Smooth muscle cell (in vitro differentiated cells): ENCODE data around the gene SLC8A1. TPM values are rescaled to one million over a fixed set of nuclear protein-coding genes. Genes with fewer than 3 reads are reported as not detected.

ENCODE experiments used
- DNase-seq: peaks from one replicate; lab custom pipeline; 2025; ENCODE audit not compliant: unreplicated experiment; lab: John Stamatoyannopoulos, UW
- H2AFZ ChIP-seq: fragments of 200-600 bp; sonication (generic); 2 replicates; pipeline ENCODE4 v1.6.0; 2016; ENCODE audit warnings: antibody characterized with exemption, low read depth, mild to moderate bottlenecking
- H3F3A ChIP-seq: fragments of 200-600 bp; sonication (generic); 2 replicates; pipeline ENCODE4 v1.6.0; 2017; ENCODE audit warnings: antibody characterized with exemption, low read depth
- H3K27ac ChIP-seq: fragments of 200-600 bp; sonication (generic); 2 replicates; pipeline ENCODE4 v1.5.1; 2016; ENCODE audit warnings: low read depth, mild to moderate bottlenecking
- H3K27me3 ChIP-seq: fragments of 200-600 bp; sonication (generic); 2 replicates; pipeline ENCODE4 v1.6.1; 2016; ENCODE audit warnings: low read depth, mild to moderate bottlenecking
- H3K36me3 ChIP-seq: fragments of 200-600 bp; sonication (generic); 2 replicates; pipeline ENCODE4 v1.5.1; 2016; ENCODE audit warnings: low read depth
- H3K4me1 ChIP-seq: fragments of 200-600 bp; sonication (generic); 2 replicates; pipeline ENCODE4 v1.5.1; 2016; ENCODE audit warnings: low read depth
- H3K4me2 ChIP-seq: fragments of 200-600 bp; sonication (generic); 2 replicates; pipeline ENCODE4 v1.6.0; 2016; ENCODE audit warnings: mild to moderate bottlenecking
- H3K4me3 ChIP-seq: fragments of 200-600 bp; sonication (generic); 2 replicates; pipeline ENCODE4 v1.5.1; 2016; ENCODE audit warnings: mild to moderate bottlenecking
- H3K79me2 ChIP-seq: fragments of 200-600 bp; sonication (generic); 2 replicates; pipeline ENCODE4 v1.6.0; 2016; ENCODE audit warnings: low read depth, mild to moderate bottlenecking
- H3K9ac ChIP-seq: fragments of 200-600 bp; sonication (generic); 2 replicates; pipeline ENCODE4 v1.6.0; 2016; ENCODE audit warnings: low read depth
- H3K9me3 ChIP-seq: fragments of 200-600 bp; sonication (generic); replicated peaks from 2 replicates; pipeline ENCODE4 v1.5.1; 2016; ENCODE audit warnings: low read depth
- H4K20me1 ChIP-seq: fragments of 200-600 bp; sonication (generic); 2 replicates; pipeline ENCODE4 v1.6.0; 2016; ENCODE audit warnings: low read depth
- WGBS: methylation state at CpG from one replicate; pipeline ENCODE4 v1.1.7; 2016; ENCODE audit warnings: low lambda C conversion rate; 5-methylcytosine and 5-hydroxymethylcytosine counted together
- polyA plus RNA-seq: library from polyadenylated mRNA; unstranded; fragments of >200 nt; fragmentation: Nextera tagmentation; extraction: Ambion mirVana; gene quantifications from 2 replicates; pipeline ENCODE4 v1.2.1, GENCODE V29; 2016
- total RNA-seq: library from RNA; depleted of rRNA; stranded (reverse); fragments of >200 nt; gene quantifications from 2 replicates; pipeline ENCODE4 v1.2.3, GENCODE V29; 2014
- TF ChIP-seq, protein P1 (sequence below): fragments of 200-600 bp; sonication (generic); IDR thresholded peaks from 2 replicates; pipeline ENCODE4 v1.5.1; 2017; ENCODE audit warnings: borderline replicate concordance, mild to moderate bottlenecking, antibody characterized with exemption; ENCODE audit not compliant: insufficient read depth, poor library complexity, severe bottlenecking

SLC8A1 gene
- total and polyA plus RNA-seq, 2 experiments from 2014 or later = 1.1 to 5.3 TPM

GRCh38 chr2:40113997-40114396 is 337.9 kb downstream of the SLC8A1 start:
- no peaks in the 10 kb centered on the region for H3K36me3 ChIP-seq
- H4K20me1 ChIP-seq = no peaks in the 10 kb centered on the region
- no peaks in the 10 kb centered on the region for H3K79me2 ChIP-seq
- no peaks in the 10 kb centered on the region for H3F3A ChIP-seq
- no peak overlapping the region for H3K4me3 ChIP-seq
- TF ChIP-seq, protein P1, sequence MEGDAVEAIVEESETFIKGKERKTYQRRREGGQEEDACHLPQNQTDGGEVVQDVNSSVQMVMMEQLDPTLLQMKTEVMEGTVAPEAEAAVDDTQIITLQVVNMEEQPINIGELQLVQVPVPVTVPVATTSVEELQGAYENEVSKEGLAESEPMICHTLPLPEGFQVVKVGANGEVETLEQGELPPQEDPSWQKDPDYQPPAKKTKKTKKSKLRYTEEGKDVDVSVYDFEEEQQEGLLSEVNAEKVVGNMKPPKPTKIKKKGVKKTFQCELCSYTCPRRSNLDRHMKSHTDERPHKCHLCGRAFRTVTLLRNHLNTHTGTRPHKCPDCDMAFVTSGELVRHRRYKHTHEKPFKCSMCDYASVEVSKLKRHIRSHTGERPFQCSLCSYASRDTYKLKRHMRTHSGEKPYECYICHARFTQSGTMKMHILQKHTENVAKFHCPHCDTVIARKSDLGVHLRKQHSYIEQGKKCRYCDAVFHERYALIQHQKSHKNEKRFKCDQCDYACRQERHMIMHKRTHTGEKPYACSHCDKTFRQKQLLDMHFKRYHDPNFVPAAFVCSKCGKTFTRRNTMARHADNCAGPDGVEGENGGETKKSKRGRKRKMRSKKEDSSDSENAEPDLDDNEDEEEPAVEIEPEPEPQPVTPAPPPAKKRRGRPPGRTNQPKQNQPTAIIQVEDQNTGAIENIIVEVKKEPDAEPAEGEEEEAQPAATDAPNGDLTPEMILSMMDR = no peak
- 96% methylated on average over 4 of the region's 4 CpGs for WGBS
- no peak overlapping the region for H3K9ac ChIP-seq
- H2AFZ ChIP-seq = no peak overlapping the region
- no peak overlapping the region for H3K27ac ChIP-seq
- no peak for DNase-seq
- H3K4me1 ChIP-seq = no peaks in the 10 kb centered on the region
- no peaks in the 10 kb centered on the region for H3K9me3 ChIP-seq
- H3K4me2 ChIP-seq = no peak overlapping the region
- no peaks in the 10 kb centered on the region for H3K27me3 ChIP-seq

DNA sequence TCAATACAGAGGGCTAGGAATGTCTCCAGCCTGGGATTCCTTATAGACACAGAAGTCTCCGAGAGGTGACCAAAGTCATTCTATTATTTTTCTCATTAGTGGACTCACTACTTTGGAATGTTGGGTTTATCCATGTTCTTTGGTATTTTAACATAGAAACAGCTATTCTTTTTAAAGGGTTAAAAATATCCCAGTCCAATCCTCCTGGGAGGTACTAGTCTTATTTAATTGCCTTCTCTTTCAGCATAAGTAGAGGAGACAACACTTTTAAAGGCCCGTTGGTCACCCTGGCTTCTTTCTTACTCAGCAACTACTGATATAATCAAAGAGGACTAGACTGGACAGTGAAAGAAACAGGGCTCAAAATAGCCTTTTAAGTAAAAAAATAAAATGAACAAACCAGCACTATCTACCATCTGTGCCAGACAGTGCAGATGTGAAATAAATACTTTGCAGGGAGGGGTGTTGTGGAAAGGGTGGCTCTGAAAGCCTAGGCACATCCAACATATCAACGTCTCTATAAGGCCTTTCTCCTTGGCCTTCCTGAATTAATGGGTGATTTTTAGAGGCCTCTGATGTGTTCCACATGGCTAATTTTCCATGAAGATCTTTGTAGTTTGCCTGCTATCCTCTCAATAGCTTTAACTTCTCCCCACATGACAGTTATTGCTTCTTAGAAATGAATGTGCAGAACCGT is 338.5 kb downstream of the SLC8A1 start:
- H3K79me2 ChIP-seq = no peaks in the 10 kb centered on the region
- H3K9ac ChIP-seq = no peak overlapping the region
- H3K9me3 ChIP-seq = no peaks in the 10 kb centered on the region
- H3K27me3 ChIP-seq = no peaks in the 10 kb centered on the region
- H3K4me1 ChIP-seq = no peaks in the 10 kb centered on the region
- no peak overlapping the region for H3K4me2 ChIP-seq
- 54% methylated on average over 4 of the region's 4 CpGs for WGBS
- no peak overlapping the region for H2AFZ ChIP-seq
- TF ChIP-seq, protein P1 = no peak
- H4K20me1 ChIP-seq = no peaks in the 10 kb centered on the region
- H3F3A ChIP-seq = no peaks in the 10 kb centered on the region
- no peaks in the 10 kb centered on the region for H3K36me3 ChIP-seq
- no peak overlapping the region for H3K4me3 ChIP-seq
- no peak for DNase-seq
- no peak overlapping the region for H3K27ac ChIP-seq

DNA sequence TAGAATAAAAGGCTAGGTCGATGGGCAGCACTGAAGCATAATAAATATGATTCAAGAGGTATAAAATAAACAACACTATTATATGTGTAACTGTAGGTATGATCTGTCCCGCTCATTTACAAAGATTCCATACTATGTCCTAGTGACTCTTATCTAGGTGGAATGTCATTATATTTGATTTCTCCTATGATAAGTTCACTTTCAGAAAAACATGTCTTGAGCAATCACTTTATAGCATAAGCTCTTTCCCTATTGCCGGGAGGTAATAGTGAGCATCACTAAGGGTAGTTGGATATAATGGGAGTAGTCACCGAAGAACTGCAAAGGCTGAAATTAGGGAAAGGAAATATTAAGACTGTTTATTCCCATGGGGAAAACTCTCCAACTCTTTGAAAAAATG is 342.5 kb downstream of the SLC8A1 start:
- H2AFZ ChIP-seq = no peak overlapping the region
- no peaks in the 10 kb centered on the region for H4K20me1 ChIP-seq
- no peak overlapping the region for H3K4me2 ChIP-seq
- H3K27me3 ChIP-seq = no peaks in the 10 kb centered on the region
- no peaks in the 10 kb centered on the region for H3K79me2 ChIP-seq
- no peak overlapping the region for H3K4me3 ChIP-seq
- H3K36me3 ChIP-seq = no peaks in the 10 kb centered on the region
- H3K4me1 ChIP-seq = no peaks in the 10 kb centered on the region
- TF ChIP-seq, protein P1 = no peak
- no peaks in the 10 kb centered on the region for H3F3A ChIP-seq
- DNase-seq = no peak
- no peaks in the 10 kb centered on the region for H3K9me3 ChIP-seq
- H3K9ac ChIP-seq = no peak overlapping the region
- H3K27ac ChIP-seq = no peak overlapping the region
- 91% methylated on average over 4 of the region's 4 CpGs for WGBS

DNA sequence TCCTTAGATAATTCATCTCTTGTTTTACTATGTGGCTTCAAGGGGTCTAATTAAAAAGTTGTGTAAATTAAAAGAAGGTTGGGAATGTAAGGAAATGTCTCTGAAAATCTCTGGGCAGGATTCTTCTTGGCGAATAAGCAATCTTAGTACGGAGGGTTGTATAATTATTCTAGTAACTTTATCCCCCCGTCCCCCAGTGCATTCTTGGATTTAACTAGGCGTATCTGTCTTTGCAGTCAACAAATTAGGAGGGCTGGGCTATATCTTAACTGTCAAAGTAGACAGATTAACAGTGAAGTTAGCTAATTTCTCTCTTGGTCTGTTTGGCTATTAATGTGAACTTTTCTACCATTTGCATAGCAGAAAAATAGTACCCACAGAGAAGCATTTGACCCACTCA is 343.0 kb downstream of the SLC8A1 start:
- H3K36me3 ChIP-seq = no peaks in the 10 kb centered on the region
- no peak overlapping the region for H3K27ac ChIP-seq
- no peak overlapping the region for H2AFZ ChIP-seq
- H3K79me2 ChIP-seq = no peaks in the 10 kb centered on the region
- TF ChIP-seq, protein P1 = no peak
- no peaks in the 10 kb centered on the region for H4K20me1 ChIP-seq
- no peaks in the 10 kb centered on the region for H3K9me3 ChIP-seq
- DNase-seq = no peak
- H3K4me2 ChIP-seq = no peak overlapping the region
- no peak overlapping the region for H3K4me3 ChIP-seq
- peaks cover under 1% of the 10 kb centered on the region for H3K4me1 ChIP-seq
- WGBS = 53% methylated on average over 4 of the region's 4 CpGs
- H3K27me3 ChIP-seq = no peaks in the 10 kb centered on the region
- H3F3A ChIP-seq = no peaks in the 10 kb centered on the region
- no peak overlapping the region for H3K9ac ChIP-seq
